Endothelial cell of umbilical vein (primary cell): ENCODE results near the gene ZFR2. TPM values are rescaled to one million over a fixed set of nuclear protein-coding genes. Genes with fewer than 3 reads are reported as not detected.

Source experiments
- BruUV-seq: library from RNA; stranded (reverse); fragments of 400-500 nt; replicated peaks from 2 replicates; lab custom pipeline; 2021; lab: Mats Ljungman, UMichigan
- CTCF ChIA-PET: fragments of 300-600, 350-600 bp; sonication (Branson Sonifier 250); formaldehyde crosslinking; loops from one replicate; lab custom pipeline; 2021; ENCODE audit warnings: antibody characterized with exemption, inconsistent platforms; lab: Charles Lee
- POLR2A ChIA-PET: fragments of 300-600, 350-600 bp; sonication (Branson Sonifier 250); formaldehyde crosslinking; loops from one replicate; lab custom pipeline; 2021; ENCODE audit warnings: antibody characterized with exemption, inconsistent platforms; lab: Charles Lee
- DNase-seq: peaks from one replicate; pipeline ENCODE4 v3.0.0-alpha.2; 2011; ENCODE audit warnings: low read depth, low spot score
- FAIRE-seq: peaks from 2 replicates; lab custom pipeline; 2011; peaks lifted over from hg19 to GRCh38; lab: Jason Lieb, UNC
- H2AFZ ChIP-seq: 2 replicates; pipeline ENCODE4 v1.6.0; 2012; ENCODE audit warnings: low read depth, low read length, control low read depth, inconsistent platforms
- H3K27ac ChIP-seq: 2 replicates; pipeline ENCODE4 v1.5.1; 2011; ENCODE audit warnings: low read depth, mild to moderate bottlenecking, control low read depth, low read length, moderate library complexity; ENCODE audit not compliant: insufficient read depth
- H3K27me3 ChIP-seq, 2 experiments: 2 replicates each; pipeline versions ENCODE4 v1.6.0 to v1.6.1; 2011; ENCODE audit warnings: low read length in 2 of 2, mixed read lengths in 1 of 2; ENCODE audit not compliant: control insufficient read depth in 2 of 2, insufficient read depth in 2 of 2
- H3K36me3 ChIP-seq, 2 experiments: 2 replicates in 1 of 2; 3 replicates in 1 of 2; pipeline ENCODE4 v1.5.1; 2011; ENCODE audit warnings: low read length in 2 of 2, mild to moderate bottlenecking in 1 of 2, moderate library complexity in 1 of 2; ENCODE audit not compliant: control insufficient read depth in 2 of 2, insufficient read depth in 2 of 2; ENCODE audit errors: extremely low read depth in 1 of 2
- H3K4me1 ChIP-seq: 3 replicates; pipeline ENCODE4 v1.5.1; 2011; ENCODE audit warnings: mild to moderate bottlenecking, low read length; ENCODE audit not compliant: control insufficient read depth, insufficient read depth; ENCODE audit errors: extremely low read depth
- H3K4me2 ChIP-seq: 2 replicates; pipeline ENCODE4 v1.6.1; 2011; ENCODE audit warnings: low read length, control low read depth, mixed read lengths; ENCODE audit not compliant: insufficient read depth
- H3K4me3 ChIP-seq, 3 experiments: fragments of 200-600 bp in 1 of 3; sonication (generic), shearing (Covaris generic) in 1 of 3; replicated peaks in 1 of 3; 2 replicates each; pipeline ENCODE4 v1.5.1; 2011 to 2016; ENCODE audit warnings: control low read depth in 3 of 3, low read length in 3 of 3, mild to moderate bottlenecking in 2 of 3, inconsistent platforms in 1 of 3, low read depth in 1 of 3, moderate library complexity in 1 of 3; ENCODE audit not compliant: insufficient read depth in 1 of 3
- H3K79me2 ChIP-seq: 2 replicates; pipeline ENCODE4 v1.6.0; 2012; ENCODE audit warnings: low read length, inconsistent platforms; ENCODE audit not compliant: control insufficient read depth, insufficient read depth
- H3K9ac ChIP-seq: replicated peaks from 2 replicates; pipeline ENCODE3; 2011; ENCODE audit warnings: low read length, control low read depth; ENCODE audit not compliant: insufficient read depth; ENCODE audit errors: extremely low read depth
- H3K9me1 ChIP-seq: replicated peaks from 3 replicates; pipeline ENCODE4 v1.6.0; 2011; ENCODE audit warnings: mild to moderate bottlenecking, low read length; ENCODE audit not compliant: control insufficient read depth, insufficient read depth; ENCODE audit errors: extremely low read depth
- H3K9me3 ChIP-seq: replicated peaks from 2 replicates; pipeline ENCODE4 v1.5.1; 2012; ENCODE audit warnings: low read length, inconsistent platforms; ENCODE audit not compliant: control insufficient read depth, insufficient read depth
- H4K20me1 ChIP-seq: replicated peaks from 2 replicates; pipeline ENCODE3; 2011; ENCODE audit warnings: mild to moderate bottlenecking, low read length; ENCODE audit not compliant: control insufficient read depth, insufficient read depth; ENCODE audit errors: extremely low read depth
- EZH2 ChIP-seq: IDR thresholded peaks from 2 replicates; pipeline ENCODE4 v1.6.1; 2012; ENCODE audit warnings: borderline replicate concordance, low read depth, mild to moderate bottlenecking, moderate library complexity, low read length, inconsistent platforms; ENCODE audit not compliant: severe bottlenecking
- FOS ChIP-seq: IDR thresholded peaks from 2 replicates; pipeline ENCODE4 v1.6.1; 2011; ENCODE audit warnings: mild to moderate bottlenecking, low read length, moderate library complexity, borderline replicate concordance; ENCODE audit not compliant: insufficient read depth
- MYC ChIP-seq: IDR thresholded peaks from one replicate; pipeline ENCODE4 v1.6.1; 2011; ENCODE audit warnings: mild to moderate bottlenecking, low read depth, low read length
- POLR2A ChIP-seq: IDR thresholded peaks from 2 replicates; pipeline ENCODE4 v1.6.1; 2012; ENCODE audit warnings: low read depth, mild to moderate bottlenecking, control low read depth, low read length
- POLR2AphosphoS5 ChIP-seq: IDR thresholded peaks from 2 replicates; pipeline ENCODE4 v1.6.1; 2012; ENCODE audit warnings: low read depth, mild to moderate bottlenecking, control low read depth, low read length, moderate library complexity; ENCODE audit not compliant: insufficient read depth
- dilution Hi-C: fragments of 300-500 bp; cut with MboI; formaldehyde crosslinking; loops from one replicate; pipeline ENCODE4 v1.15.0; 2019; ENCODE audit warnings: low sequenced_read_pairs; ENCODE audit not compliant: extremely low pct_ligation_motif_present
- intact Hi-C: fragments of 100-400 bp; cut with micrococcal nuclease; formaldehyde crosslinking; loops from one replicate; pipeline ENCODE4 v1.10.0; 2022
- polyA plus RNA-seq, 4 experiments: library from polyadenylated mRNA; depleted of rRNA in 3 of 4; stranded (reverse) in 3 of 4; unstranded in 1 of 4; fragments of >200 nt; gene quantifications; 2 replicates each; pipeline versions ENCODE4 v1.2.1 to v1.2.3, GENCODE V29; 2011 to 2012; ENCODE audit warnings: missing spikeins in 1 of 4
- total RNA-seq: library from RNA; stranded (reverse); gene quantifications from 2 replicates; pipeline ENCODE4 v1.2.3, GENCODE V29; 2021
- TF ChIP-seq, protein P1 (sequence below), 2 donors: IDR thresholded peaks; 1 replicate in 1 of 2; 2 replicates in 1 of 2; pipeline ENCODE4 v1.5.1; 2011; ENCODE audit warnings: low read length in 2 of 2, mild to moderate bottlenecking in 2 of 2, moderate library complexity in 2 of 2, control low read depth in 1 of 2, inconsistent platforms in 1 of 2, low read depth in 1 of 2; ENCODE audit not compliant: insufficient read depth in 1 of 2; ENCODE audit errors: extremely low read depth in 1 of 2

Gene ZFR2
- total and polyA plus RNA-seq, 2 donors (not counting 3 experiments of a cell fraction or from before 2014, with no cell fraction given) = not detected

DNA sequence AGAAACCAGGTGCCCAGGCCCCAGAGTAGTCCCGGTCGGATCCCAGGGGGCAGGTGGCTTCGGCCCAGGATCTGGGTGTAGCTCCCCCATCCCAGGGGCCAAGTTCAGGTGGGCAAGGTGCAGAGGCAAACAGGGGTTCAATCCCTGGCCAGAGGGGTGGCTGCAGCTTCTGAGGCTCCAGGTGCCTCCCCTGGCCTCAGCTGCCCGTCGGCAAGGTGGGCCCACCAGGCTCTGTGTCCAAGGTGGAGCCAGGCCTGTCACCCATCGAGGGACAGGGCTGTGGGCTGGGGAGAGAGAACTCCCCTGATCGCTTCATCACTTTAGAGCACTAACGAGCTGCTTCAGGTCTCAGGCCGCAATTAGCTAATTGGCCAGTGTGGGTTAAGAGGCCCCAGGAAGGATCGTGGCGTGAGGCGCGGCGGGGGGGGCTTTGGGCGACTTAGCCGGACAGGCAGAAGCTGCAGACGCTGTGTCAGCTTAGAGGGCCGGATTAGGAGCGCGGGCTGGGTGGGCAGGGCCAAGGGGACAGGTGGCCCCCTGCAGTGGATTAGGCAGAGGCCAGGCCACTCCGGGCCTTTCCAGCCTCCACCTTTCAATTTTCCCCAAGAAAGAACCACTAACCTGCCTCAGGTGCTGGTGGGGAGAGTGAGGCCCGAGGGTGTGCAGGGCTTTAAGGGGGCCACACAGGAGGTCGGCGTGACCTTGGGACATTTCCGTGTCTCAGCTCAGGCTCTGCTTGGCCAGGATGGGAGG lies 94.0 kb downstream of the ZFR2 start:
- no peaks in the 10 kb centered on the region for H3K4me1 ChIP-seq
- no peak overlapping the region for H3K9ac ChIP-seq
- ChIA-PET CTCF (no interaction called here), POLR2A (interaction anchor here (0.6 kb wide), 1 partner anchor 1015 kb away, joined by 3 read pairs; no protein-coding TSS in a partner anchor)
- H3K4me2 ChIP-seq = no peak overlapping the region
- no TSS peak for BruUV-seq
- H3K36me3 ChIP-seq = no peaks in the 10 kb centered on the region
- no peak for TF ChIP-seq POLR2A
- no peak for TF ChIP-seq MYC
- TF ChIP-seq, protein P1, sequence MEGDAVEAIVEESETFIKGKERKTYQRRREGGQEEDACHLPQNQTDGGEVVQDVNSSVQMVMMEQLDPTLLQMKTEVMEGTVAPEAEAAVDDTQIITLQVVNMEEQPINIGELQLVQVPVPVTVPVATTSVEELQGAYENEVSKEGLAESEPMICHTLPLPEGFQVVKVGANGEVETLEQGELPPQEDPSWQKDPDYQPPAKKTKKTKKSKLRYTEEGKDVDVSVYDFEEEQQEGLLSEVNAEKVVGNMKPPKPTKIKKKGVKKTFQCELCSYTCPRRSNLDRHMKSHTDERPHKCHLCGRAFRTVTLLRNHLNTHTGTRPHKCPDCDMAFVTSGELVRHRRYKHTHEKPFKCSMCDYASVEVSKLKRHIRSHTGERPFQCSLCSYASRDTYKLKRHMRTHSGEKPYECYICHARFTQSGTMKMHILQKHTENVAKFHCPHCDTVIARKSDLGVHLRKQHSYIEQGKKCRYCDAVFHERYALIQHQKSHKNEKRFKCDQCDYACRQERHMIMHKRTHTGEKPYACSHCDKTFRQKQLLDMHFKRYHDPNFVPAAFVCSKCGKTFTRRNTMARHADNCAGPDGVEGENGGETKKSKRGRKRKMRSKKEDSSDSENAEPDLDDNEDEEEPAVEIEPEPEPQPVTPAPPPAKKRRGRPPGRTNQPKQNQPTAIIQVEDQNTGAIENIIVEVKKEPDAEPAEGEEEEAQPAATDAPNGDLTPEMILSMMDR (IDR thresholded peaks at IDR 0.05; ENCODE audit: extremely low read depth in 1 of 2, insufficient read depth in 1 of 2, low read depth in 1 of 2, low read length in 2 of 2) = no peak
- TF ChIP-seq FOS = no peak
- no peak for TF ChIP-seq POLR2AphosphoS5
- TF ChIP-seq EZH2 = no peak
- no peaks in the 10 kb centered on the region for H3K79me2 ChIP-seq
- no peak overlapping the region for H3K4me3 ChIP-seq
- DNase-seq = no peak
- no peak overlapping the region for H3K27ac ChIP-seq
- FAIRE-seq = no peak
- H3K9me1 ChIP-seq = no peaks in the 10 kb centered on the region
- H3K27me3 ChIP-seq = no peaks in the 10 kb centered on the region
- no peaks in the 10 kb centered on the region for H4K20me1 ChIP-seq
- dilution Hi-C loops (no loop called here), intact Hi-C loops (no loop called here)
- H3K9me3 ChIP-seq = no peaks in the 10 kb centered on the region
- H2AFZ ChIP-seq = no peak overlapping the region
